RWPE2 (cell line): Measurements from ENCODE around the gene HABP2.
A peak's percentile ranks its signal among the peaks of the same experiment; 100 is the strongest.

Experiments used
- ATAC-seq: fragments of 200-7000 bp; cut with Tn5 transposase; 3 replicates; pipeline ENCODE4 v1.9.1; 2021; ENCODE audit warnings: low read depth
- DNase-seq: peaks from one replicate; pipeline ENCODE4 v3.0.0-alpha.2; 2020; ENCODE audit warnings: low spot score
- H3K27ac ChIP-seq: fragments of 450-650 bp; 2 replicates; pipeline ENCODE4 v1.5.1; 2017; ENCODE audit warnings: mild to moderate bottlenecking; ENCODE audit not compliant: poor library complexity, severe bottlenecking
- H3K27me3 ChIP-seq: fragments of 250-450 bp; sonication (Bioruptor Pico); 2 replicates; pipeline ENCODE4 v1.5.1; 2021; ENCODE audit warnings: mild to moderate bottlenecking, moderate library complexity; ENCODE audit not compliant: insufficient read depth, poor library complexity, severe bottlenecking
- H3K36me3 ChIP-seq: fragments of 250-450 bp; sonication (Bioruptor Pico); 2 replicates; pipeline ENCODE4 v1.5.1; 2020; ENCODE audit warnings: low read depth, mild to moderate bottlenecking, moderate library complexity
- H3K4me1 ChIP-seq: fragments of 250-450 bp; sonication (Bioruptor Pico); 2 replicates; pipeline ENCODE4 v1.5.1; 2021; ENCODE audit warnings: mild to moderate bottlenecking, moderate library complexity; ENCODE audit not compliant: insufficient read depth, poor library complexity, severe bottlenecking
- H3K4me3 ChIP-seq: fragments of 250-450 bp; sonication (Bioruptor Pico); 2 replicates; pipeline ENCODE4 v1.5.1; 2021; ENCODE audit warnings: mild to moderate bottlenecking, moderate library complexity; ENCODE audit not compliant: severe bottlenecking
- H3K9me3 ChIP-seq: fragments of 250-450 bp; sonication (Bioruptor Pico); 2 replicates; pipeline ENCODE4 v1.5.1; 2021; ENCODE audit warnings: mild to moderate bottlenecking, moderate library complexity; ENCODE audit not compliant: severe bottlenecking
- TF ChIP-seq, protein P1 (sequence below): fragments of 450-650 bp; IDR thresholded peaks from one replicate; pipeline ENCODE4 v1.5.1; 2017; ENCODE audit warnings: mild to moderate bottlenecking, moderate library complexity; ENCODE audit not compliant: poor library complexity, severe bottlenecking

Gene HABP2

DNA sequence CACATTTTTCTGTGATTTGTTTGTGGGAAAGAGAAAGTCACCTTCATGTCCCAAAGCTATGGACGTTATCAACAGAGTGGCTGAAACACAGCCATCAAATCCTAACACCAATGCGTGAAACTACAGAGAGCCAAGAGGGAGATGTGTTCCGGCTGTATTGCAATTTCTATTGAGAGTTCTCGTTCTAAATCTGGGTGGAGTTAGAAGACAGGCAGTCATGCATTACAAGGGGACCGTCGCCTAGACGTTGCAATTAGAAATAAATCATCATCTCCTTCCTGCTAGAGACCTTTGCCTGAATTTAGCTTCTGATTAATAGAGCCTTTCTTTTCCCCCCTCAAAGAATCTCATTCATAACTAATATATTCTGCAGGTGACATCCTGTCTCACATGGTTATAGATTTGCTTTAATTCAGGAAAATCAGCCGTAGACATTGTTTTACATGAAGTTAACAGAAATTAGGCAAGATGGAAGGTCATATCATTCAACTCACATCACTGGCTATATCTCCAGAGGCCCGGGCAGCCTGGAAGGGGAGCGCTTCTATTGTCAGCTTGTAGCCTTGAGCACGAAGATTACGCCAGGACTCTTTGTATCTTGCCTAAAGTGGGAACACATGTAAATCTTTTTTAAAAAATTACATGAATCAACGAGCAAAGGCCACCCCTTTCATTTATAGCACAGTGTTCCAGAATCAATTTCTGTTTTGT, 52.6 kb downstream of the HABP2 start:
- no peak for DNase-seq
- H3K27ac ChIP-seq = no peak overlapping the region
- no peak for ATAC-seq
- no peaks in the 10 kb centered on the region for H3K36me3 ChIP-seq
- TF ChIP-seq, protein P1, sequence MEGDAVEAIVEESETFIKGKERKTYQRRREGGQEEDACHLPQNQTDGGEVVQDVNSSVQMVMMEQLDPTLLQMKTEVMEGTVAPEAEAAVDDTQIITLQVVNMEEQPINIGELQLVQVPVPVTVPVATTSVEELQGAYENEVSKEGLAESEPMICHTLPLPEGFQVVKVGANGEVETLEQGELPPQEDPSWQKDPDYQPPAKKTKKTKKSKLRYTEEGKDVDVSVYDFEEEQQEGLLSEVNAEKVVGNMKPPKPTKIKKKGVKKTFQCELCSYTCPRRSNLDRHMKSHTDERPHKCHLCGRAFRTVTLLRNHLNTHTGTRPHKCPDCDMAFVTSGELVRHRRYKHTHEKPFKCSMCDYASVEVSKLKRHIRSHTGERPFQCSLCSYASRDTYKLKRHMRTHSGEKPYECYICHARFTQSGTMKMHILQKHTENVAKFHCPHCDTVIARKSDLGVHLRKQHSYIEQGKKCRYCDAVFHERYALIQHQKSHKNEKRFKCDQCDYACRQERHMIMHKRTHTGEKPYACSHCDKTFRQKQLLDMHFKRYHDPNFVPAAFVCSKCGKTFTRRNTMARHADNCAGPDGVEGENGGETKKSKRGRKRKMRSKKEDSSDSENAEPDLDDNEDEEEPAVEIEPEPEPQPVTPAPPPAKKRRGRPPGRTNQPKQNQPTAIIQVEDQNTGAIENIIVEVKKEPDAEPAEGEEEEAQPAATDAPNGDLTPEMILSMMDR = no peak
- no peaks in the 10 kb centered on the region for H3K9me3 ChIP-seq
- no peaks in the 10 kb centered on the region for H3K4me1 ChIP-seq
- no peak overlapping the region for H3K4me3 ChIP-seq
- no peaks in the 10 kb centered on the region for H3K27me3 ChIP-seq

DNA sequence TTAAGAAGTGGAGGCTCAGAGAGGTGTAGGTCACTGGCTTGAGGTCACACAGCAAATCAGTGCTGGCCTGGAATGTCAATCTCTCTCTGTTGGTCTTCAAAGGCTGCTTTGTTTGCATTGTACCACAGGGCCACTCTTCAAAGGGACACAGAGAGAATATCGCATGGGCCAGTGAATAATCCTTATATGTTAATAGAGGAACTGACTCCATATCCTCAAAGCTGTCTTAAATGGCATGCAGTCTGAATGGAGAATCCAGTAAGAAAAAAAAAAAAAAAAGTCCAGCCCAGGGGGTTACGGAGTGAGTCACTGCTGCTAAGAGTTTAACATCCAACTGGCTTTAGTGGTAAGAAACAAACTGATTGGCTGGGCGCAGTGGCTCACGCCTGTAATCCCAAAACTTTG, 56.9 kb downstream of the HABP2 start:
- Histone ChIP-seq H3K9me3 (no peaks in the 10 kb centered on the region), H3K27ac (no peak overlapping the region), H3K4me1 (no peaks in the 10 kb centered on the region), H3K27me3 (no peaks in the 10 kb centered on the region), H3K36me3 (no peaks in the 10 kb centered on the region), H3K4me3 (no peak overlapping the region)
- no peak for DNase-seq
- TF ChIP-seq, protein P1 = no peak
- no peak for ATAC-seq

DNA sequence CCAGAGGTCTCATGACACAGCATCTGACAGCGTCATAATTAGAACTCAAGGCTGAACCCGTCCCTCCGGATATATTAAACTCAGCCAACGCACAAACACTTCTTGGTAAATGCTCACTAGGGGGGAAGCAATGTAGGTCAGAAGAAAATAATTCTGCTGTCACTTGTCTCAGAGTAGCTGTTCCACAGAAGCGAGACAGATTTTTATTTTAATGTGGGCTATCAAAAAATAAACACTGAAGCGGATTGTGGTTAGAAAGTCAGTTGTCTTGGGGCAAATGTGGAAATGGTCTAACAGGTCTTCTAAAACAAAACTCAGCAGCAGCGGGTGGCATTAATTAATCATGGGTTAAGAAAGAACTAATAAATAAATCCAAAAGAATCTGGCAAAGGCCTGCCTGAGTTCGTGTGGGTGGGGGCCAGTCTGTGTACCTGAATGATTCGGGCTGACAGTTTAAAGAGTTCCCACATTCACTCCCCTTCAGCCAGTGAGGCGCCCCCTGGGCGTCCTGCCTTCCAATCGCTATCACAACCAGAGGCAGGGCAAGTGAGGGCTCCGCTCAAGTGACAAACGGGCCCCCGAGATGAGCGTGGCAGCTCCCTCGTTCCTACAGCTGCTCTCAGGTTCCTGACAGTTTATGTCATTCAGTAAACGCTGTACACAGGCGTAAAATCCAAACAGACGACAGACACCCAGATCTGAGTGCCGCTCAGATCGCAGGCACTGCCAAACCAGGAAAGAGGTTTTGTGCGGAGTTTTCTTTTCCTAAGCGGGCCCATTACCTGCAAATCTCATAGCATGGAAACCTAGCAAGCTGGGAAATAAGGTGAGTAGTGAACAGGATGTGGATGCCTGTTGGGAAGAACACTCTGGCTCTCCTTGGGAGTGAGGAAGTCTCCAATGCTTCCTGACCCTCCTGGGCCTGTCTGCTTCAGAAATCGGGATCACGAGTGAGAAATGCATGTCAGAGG, 58.1 kb downstream of the HABP2 start:
- H3K27me3 ChIP-seq = no peaks in the 10 kb centered on the region
- H3K4me1 ChIP-seq = no peaks in the 10 kb centered on the region
- H3K36me3 ChIP-seq = no peaks in the 10 kb centered on the region
- no peaks in the 10 kb centered on the region for H3K9me3 ChIP-seq
- H3K4me3 ChIP-seq = no peak overlapping the region
- no peak overlapping the region for H3K27ac ChIP-seq
- TF ChIP-seq, protein P1 = no peak
- ATAC-seq (peak; percentile 42; the same call in 1 of the 3 replicates), DNase-seq (no peak)

DNA sequence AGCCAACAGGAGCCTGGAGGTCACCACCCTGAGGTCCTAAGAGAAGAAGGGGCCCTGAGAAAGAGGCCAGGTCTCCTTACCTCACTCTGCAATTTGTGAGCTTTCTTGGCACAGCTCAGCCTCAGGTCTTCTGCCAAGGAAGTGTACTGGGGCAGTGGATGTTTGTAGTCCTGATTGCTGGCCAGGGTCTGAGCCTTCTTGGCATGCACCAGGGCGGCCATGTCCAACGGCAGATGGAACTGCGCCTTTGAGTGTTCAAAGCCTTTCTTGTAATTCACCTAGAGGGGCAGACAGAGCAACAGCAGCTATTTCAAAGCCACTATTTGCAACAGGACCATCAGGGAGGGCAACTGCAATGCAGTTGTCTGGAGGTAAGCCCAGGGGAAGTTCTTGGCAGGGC, 59.3 kb downstream of the HABP2 start:
- TF ChIP-seq, protein P1 = no peak
- no peaks in the 10 kb centered on the region for H3K36me3 ChIP-seq
- no peak overlapping the region for H3K4me3 ChIP-seq
- H3K9me3 ChIP-seq = no peaks in the 10 kb centered on the region
- H3K27ac ChIP-seq = no peak overlapping the region
- H3K27me3 ChIP-seq = no peaks in the 10 kb centered on the region
- no peak for DNase-seq
- no peak for ATAC-seq
- H3K4me1 ChIP-seq = no peaks in the 10 kb centered on the region

DNA sequence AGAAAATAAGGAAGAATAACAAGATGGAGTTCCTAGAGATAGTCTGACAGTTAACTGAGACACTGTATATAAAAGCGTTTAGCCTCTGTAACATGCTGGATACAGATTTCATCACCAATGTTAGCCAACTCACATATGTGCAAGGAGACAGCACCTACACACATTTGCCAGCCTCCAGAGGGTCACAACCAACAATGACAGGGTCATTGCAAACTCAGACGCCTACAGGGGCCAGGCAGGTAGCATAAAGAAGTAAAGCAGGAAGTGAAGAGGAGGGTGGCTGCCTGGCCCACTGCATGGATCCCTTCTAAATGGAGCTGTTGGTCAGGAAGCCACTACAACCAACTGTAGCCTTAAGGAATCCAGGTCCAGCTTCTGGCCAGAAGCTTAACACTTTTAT, 60.6 kb downstream of the HABP2 start:
- H3K9me3 ChIP-seq = no peaks in the 10 kb centered on the region
- ATAC-seq (no peak), DNase-seq (no peak)
- no peak overlapping the region for H3K4me3 ChIP-seq
- H3K27me3 ChIP-seq = no peaks in the 10 kb centered on the region
- H3K36me3 ChIP-seq = no peaks in the 10 kb centered on the region
- no peak overlapping the region for H3K27ac ChIP-seq
- H3K4me1 ChIP-seq = no peaks in the 10 kb centered on the region
- TF ChIP-seq, protein P1 = no peak
